Kidney epithelial cell (primary cell): ENCODE results near the gene TTYH2. TPM values are rescaled to one million over a fixed set of nuclear protein-coding genes. Genes with fewer than 3 reads are reported as not detected.

Experiments
- DNase-seq: peaks from one replicate; pipeline ENCODE4 v3.0.0-alpha.2; 2010; ENCODE audit warnings: low read depth
- H3K27me3 ChIP-seq: 2 replicates; pipeline ENCODE4 v1.6.0; 2011; ENCODE audit warnings: low read length; ENCODE audit not compliant: control insufficient read depth, insufficient read depth
- H3K36me3 ChIP-seq: 2 replicates; pipeline ENCODE4 v1.5.1; 2011; ENCODE audit warnings: low read length; ENCODE audit not compliant: control insufficient read depth, insufficient read depth
- H3K4me3 ChIP-seq: 2 replicates; pipeline ENCODE4 v1.5.1; 2011; ENCODE audit warnings: low read depth, mild to moderate bottlenecking, control low read depth, low read length
- CTCF ChIP-seq: IDR thresholded peaks from 2 replicates; pipeline ENCODE4 v1.5.1; 2011; ENCODE audit warnings: mild to moderate bottlenecking, moderate library complexity, low read length, control low read depth, inconsistent platforms; ENCODE audit not compliant: insufficient read depth, poor library complexity, severe bottlenecking
- total RNA-seq: library from RNA; depleted of rRNA; stranded (reverse); fragments of >200 nt; gene quantifications from 2 replicates; pipeline ENCODE4 v1.2.3, GENCODE V29; 2015

TTYH2 gene
- total RNA-seq, 1 donor from 2014 or later: 1.1 TPM

GRCh38 chr17:74303305-74303704, 89.9 kb downstream of the TTYH2 start:
- Histone ChIP-seq H3K27me3 (no peaks in the 10 kb centered on the region), H3K4me3 (no peak overlapping the region), H3K36me3 (no peaks in the 10 kb centered on the region)
- no peak for TF ChIP-seq CTCF
- DNase-seq: no peak

GRCh38 chr17:74304184-74304583, 90.8 kb downstream of the TTYH2 start:
- H3K36me3 ChIP-seq: no peaks in the 10 kb centered on the region
- no peaks in the 10 kb centered on the region for H3K27me3 ChIP-seq
- DNase-seq: no peak
- no peak for TF ChIP-seq CTCF
- H3K4me3 ChIP-seq: no peak overlapping the region

- Histone ChIP-seq H3K36me3 (no peaks in the 10 kb centered on the region), H3K27me3 (no peaks in the 10 kb centered on the region), H3K4me3 (no peak overlapping the region)
- no peak for DNase-seq
- TF ChIP-seq CTCF: no peak
Observed at GRCh38 chr17:74305865-74306654, 92.7 kb downstream of the TTYH2 start.

GRCh38 chr17:74307984-74308773, 94.8 kb downstream of the TTYH2 start:
- no peak for TF ChIP-seq CTCF
- Histone ChIP-seq H3K27me3 (no peaks in the 10 kb centered on the region), H3K36me3 (no peaks in the 10 kb centered on the region), H3K4me3 (no peak overlapping the region)
- DNase-seq: no peak

- DNase-seq: no peak
- no peak for TF ChIP-seq CTCF
- no peaks in the 10 kb centered on the region for H3K36me3 ChIP-seq
- no peaks in the 10 kb centered on the region for H3K27me3 ChIP-seq
- no peak overlapping the region for H3K4me3 ChIP-seq
Observed at GRCh38 chr17:74309902-74310301, 96.5 kb downstream of the TTYH2 start.

Other genes starting within 250 kb of the TTYH2 start
- 487 and 584 TPM in 2 replicates for gene RPL38, start 9.9 kb upstream of the TTYH2 start, total RNA-seq
- gene DNAI2, start 60.7 kb downstream of the TTYH2 start, total RNA-seq: not detected in 2 replicates
- gene KIF19, start 112.7 kb downstream of the TTYH2 start, total RNA-seq: not detected in 2 replicates
- gene BTBD17, start 148.3 kb downstream of the TTYH2 start, total RNA-seq: not detected in 2 replicates
- not detected in 2 replicates for gene GPR142, start 153.9 kb downstream of the TTYH2 start, total RNA-seq
- 74.7 and 80.3 TPM in 2 replicates for gene GPRC5C, start 218.5 kb downstream of the TTYH2 start, total RNA-seq